Prostate gland (tissue), 2 donors: Measurements from ENCODE around the gene APLP2. TPM values are rescaled to one million over a fixed set of nuclear protein-coding genes. Genes with fewer than 3 reads are reported as not detected.
A peak's percentile ranks its signal among the peaks of the same experiment; 100 is the strongest.

Experiments used
- DNase-seq: peaks from one replicate; pipeline ENCODE4 v3.0.0-alpha.2; 2019; ENCODE audit warnings: low spot score
- H3K27ac ChIP-seq, 2 donors: fragments of 200-600 bp; sonication (generic); 2 replicates each; pipeline ENCODE4 v1.5.1; 2017 to 2019
- H3K27me3 ChIP-seq: fragments of 200-600 bp; sonication (generic); replicated peaks from 2 replicates; pipeline ENCODE4 v1.5.1; 2019; ENCODE audit not compliant: insufficient read depth
- H3K36me3 ChIP-seq, 2 donors: fragments of 200-600 bp; sonication (generic); 1 replicate in 1 of 2; 2 replicates in 1 of 2; pipeline versions ENCODE4 v1.5.1 to v1.8.1; 2017 to 2019
- H3K4me1 ChIP-seq: fragments of 200-600 bp; sonication (generic); replicated peaks from 2 replicates; pipeline ENCODE4 v1.5.1; 2019
- H3K4me3 ChIP-seq, 2 donors: fragments of 200-600 bp; sonication (generic); 2 replicates each; pipeline ENCODE4 v1.5.1; 2017 to 2019
- H3K9me3 ChIP-seq: fragments of 200-600 bp; sonication (generic); 2 replicates; pipeline ENCODE4 v1.5.1; 2017
- POLR2A ChIP-seq: fragments of 450-650 bp; IDR thresholded peaks from one replicate; pipeline ENCODE4 v1.6.1; 2016; ENCODE audit warnings: antibody characterized with exemption, mild to moderate bottlenecking
- POLR2AphosphoS5 ChIP-seq: sonication (generic); formaldehyde crosslinking; IDR thresholded peaks from one replicate; pipeline ENCODE4 v1.6.1; 2017; ENCODE audit warnings: antibody characterized with exemption
- WGBS: methylation state at CpG from one replicate; pipeline ENCODE4 v1.1.5; 2018; 5-methylcytosine and 5-hydroxymethylcytosine counted together
- intact Hi-C: fragments of 100-400 bp; cut with DNase I; formaldehyde crosslinking; loops from one replicate; pipeline ENCODE4 v1.14.2; 2022
- total RNA-seq, 2 donors: library from RNA; depleted of rRNA; stranded (reverse); fragments of >200 nt; gene quantifications; one replicate each; pipeline ENCODE4 v1.1.0, GENCODE V29; 2016
- TF ChIP-seq, protein P1 (sequence below), 4 experiments: fragments of 200-600 bp in 2 of 4; fragments of 450-650 bp in 2 of 4; sonication (generic) in 2 of 4; IDR thresholded peaks; 1 replicate in 3 of 4; 2 replicates in 1 of 4; pipeline ENCODE4 v1.5.1; 2016 to 2019; ENCODE audit warnings: antibody characterized with exemption in 4 of 4, mild to moderate bottlenecking in 2 of 4, moderate library complexity in 2 of 4

APLP2 gene
- total RNA-seq, 2 donors from 2014 or later = 222 to 434 TPM

- H3K27me3 ChIP-seq = no peaks in the 10 kb centered on the region
- H3K4me1 ChIP-seq = peaks cover 11% of the 10 kb centered on the region
- DNase-seq = no peak
- H3K27ac ChIP-seq = no peak overlapping the region
- TF ChIP-seq POLR2AphosphoS5 = no peak
- no peak for TF ChIP-seq POLR2A
- TF ChIP-seq, protein P1, sequence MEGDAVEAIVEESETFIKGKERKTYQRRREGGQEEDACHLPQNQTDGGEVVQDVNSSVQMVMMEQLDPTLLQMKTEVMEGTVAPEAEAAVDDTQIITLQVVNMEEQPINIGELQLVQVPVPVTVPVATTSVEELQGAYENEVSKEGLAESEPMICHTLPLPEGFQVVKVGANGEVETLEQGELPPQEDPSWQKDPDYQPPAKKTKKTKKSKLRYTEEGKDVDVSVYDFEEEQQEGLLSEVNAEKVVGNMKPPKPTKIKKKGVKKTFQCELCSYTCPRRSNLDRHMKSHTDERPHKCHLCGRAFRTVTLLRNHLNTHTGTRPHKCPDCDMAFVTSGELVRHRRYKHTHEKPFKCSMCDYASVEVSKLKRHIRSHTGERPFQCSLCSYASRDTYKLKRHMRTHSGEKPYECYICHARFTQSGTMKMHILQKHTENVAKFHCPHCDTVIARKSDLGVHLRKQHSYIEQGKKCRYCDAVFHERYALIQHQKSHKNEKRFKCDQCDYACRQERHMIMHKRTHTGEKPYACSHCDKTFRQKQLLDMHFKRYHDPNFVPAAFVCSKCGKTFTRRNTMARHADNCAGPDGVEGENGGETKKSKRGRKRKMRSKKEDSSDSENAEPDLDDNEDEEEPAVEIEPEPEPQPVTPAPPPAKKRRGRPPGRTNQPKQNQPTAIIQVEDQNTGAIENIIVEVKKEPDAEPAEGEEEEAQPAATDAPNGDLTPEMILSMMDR (IDR thresholded peaks at IDR 0.05) = no peak
- WGBS = 64% methylated on average over 5 of the region's 5 CpGs
- H3K36me3 ChIP-seq = no peaks in the 10 kb centered on the region
- no peak overlapping the region for H3K4me3 ChIP-seq
- intact Hi-C loops = no loop called here
- no peaks in the 10 kb centered on the region for H3K9me3 ChIP-seq
Measured at GRCh38 chr11:130100381-130101095, 30.8 kb downstream of the APLP2 start.

DNA sequence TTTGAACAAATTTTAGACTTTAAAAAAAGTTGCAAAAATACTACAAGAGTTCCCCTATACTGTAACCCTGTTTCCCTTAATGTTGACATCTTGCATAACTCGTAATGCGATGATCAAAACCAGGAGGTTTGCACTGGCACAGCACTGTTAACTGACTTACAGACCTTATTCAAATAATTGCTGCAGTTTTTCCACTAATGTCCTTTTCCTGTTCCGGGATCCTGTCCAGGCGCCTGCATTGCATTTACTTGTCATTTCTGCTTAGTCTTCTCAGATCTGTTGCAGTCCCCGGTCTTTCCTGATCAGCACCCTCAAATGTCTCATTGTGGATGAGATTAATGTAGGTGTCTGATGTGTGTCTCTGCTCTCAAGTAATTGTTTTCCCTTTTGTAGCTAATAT is 32.0 kb downstream of the APLP2 start:
- 72% methylated on average over 5 of the region's 5 CpGs for WGBS
- no peak for DNase-seq
- peaks cover 11% of the 10 kb centered on the region for H3K4me1 ChIP-seq
- no peaks in the 10 kb centered on the region for H3K27me3 ChIP-seq
- no peak overlapping the region for H3K4me3 ChIP-seq
- H3K9me3 ChIP-seq = no peaks in the 10 kb centered on the region
- H3K27ac ChIP-seq = peak overlapping the region in 1 of 2 donors; percentile 60
- no peak for TF ChIP-seq POLR2A
- no peak for TF ChIP-seq POLR2AphosphoS5
- TF ChIP-seq, protein P1 (IDR thresholded peaks at IDR 0.05) = no peak
- intact Hi-C loops = no loop called here
- H3K36me3 ChIP-seq = no peaks in the 10 kb centered on the region

DNA sequence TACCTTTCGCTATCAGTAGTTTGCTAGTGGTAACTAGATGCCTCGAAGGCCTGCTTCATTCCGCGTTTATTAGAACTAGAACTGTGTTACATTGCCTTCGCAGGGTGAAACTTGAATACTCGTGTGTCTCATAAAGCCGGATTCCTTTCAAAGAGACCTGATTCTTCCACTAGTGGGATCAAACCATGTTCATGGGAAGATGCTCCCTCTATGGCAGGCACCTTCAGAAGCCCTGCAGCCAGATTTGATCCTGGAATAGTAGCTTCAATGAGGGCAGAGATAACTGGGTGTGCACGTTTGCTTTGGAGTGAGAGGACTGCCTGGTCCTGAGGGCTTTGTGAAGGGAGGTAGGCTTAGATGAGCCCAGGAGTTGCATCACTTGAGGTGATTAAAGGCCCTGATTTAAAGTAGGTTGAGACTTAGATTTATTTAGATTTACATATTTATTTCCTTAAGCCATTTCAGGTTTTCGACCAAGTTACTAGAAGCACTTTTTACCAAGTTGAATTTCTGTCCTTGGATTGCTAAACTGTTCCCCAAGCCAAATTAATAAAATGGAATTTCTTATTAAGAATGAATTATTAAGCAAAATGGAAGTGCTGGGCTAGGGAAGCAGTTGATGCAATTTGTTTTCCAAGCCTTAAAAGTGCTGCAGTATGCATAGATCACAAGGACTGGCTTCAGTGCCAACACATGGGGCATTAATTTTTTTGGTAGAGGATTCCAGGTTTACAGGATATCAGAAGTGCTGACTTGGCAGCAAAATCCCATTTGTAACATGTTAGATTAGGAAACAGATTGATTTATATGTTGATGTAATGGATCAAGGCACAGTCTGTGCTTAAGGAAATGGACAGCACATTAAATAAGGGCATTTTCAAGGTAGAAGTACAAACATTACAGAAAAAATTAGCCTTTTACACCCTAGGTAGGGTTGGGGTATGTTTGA is 32.9 kb downstream of the APLP2 start:
- no peak overlapping the region for H3K4me3 ChIP-seq
- no peaks in the 10 kb centered on the region for H3K27me3 ChIP-seq
- TF ChIP-seq POLR2A (no peak), POLR2AphosphoS5 (peak; percentile 35)
- TF ChIP-seq, protein P1 (IDR thresholded peaks at IDR 0.05) = no peak
- H3K36me3 ChIP-seq = no peaks in the 10 kb centered on the region
- peak overlapping the region; percentile 13 to 60 for H3K27ac ChIP-seq
- peak; percentile 30 for DNase-seq
- intact Hi-C loops = no loop called here
- no peaks in the 10 kb centered on the region for H3K9me3 ChIP-seq
- H3K4me1 ChIP-seq = peaks cover 11% of the 10 kb centered on the region
- 54% methylated on average over 9 of the region's 9 CpGs for WGBS

GRCh38 chr11:130103296-130103814 is 33.7 kb downstream of the APLP2 start:
- Histone ChIP-seq H3K36me3 (no peaks in the 10 kb centered on the region), H3K4me1 (peaks cover 11% of the 10 kb centered on the region), H3K27ac (peak overlapping the region; percentile 13 to 60), H3K4me3 (no peak overlapping the region), H3K9me3 (no peaks in the 10 kb centered on the region), H3K27me3 (no peaks in the 10 kb centered on the region)
- no peak for DNase-seq
- 29% methylated on average over 5 of the region's 5 CpGs for WGBS
- TF ChIP-seq POLR2A (no peak), POLR2AphosphoS5 (no peak)
- TF ChIP-seq, protein P1 (IDR thresholded peaks at IDR 0.05) = no peak
- intact Hi-C loops = no loop called here
